Thoracic aorta (tissue), 2 donors: ENCODE data around the gene INMT. TPM values are rescaled to one million over a fixed set of nuclear protein-coding genes. Genes with fewer than 3 reads are reported as not detected.

ENCODE experiments used
- ATAC-seq: fragments of 150-250 bp; one replicate; pipeline ENCODE4 v1.8.0; 2017; ENCODE audit warnings: low read depth; ENCODE audit not compliant: insufficient number of reproducible peaks, low FRiP score
- DNase-seq: peaks from one replicate; pipeline ENCODE4 v3.0.0-alpha.2; 2020; ENCODE audit warnings: low spot score
- H3K27ac ChIP-seq, 2 donors: fragments of 200-600 bp; sonication (generic); 1 replicate in 1 of 2; 2 replicates in 1 of 2; pipeline ENCODE4 v1.5.1; 2016; ENCODE audit warnings: mild to moderate bottlenecking in 2 of 2, moderate library complexity in 2 of 2
- H3K27me3 ChIP-seq: fragments of 200-600 bp; sonication (generic); replicated peaks from 2 replicates; pipeline ENCODE4 v1.6.0; 2016; ENCODE audit warnings: mild to moderate bottlenecking; ENCODE audit not compliant: insufficient read depth
- H3K36me3 ChIP-seq: fragments of 200-600 bp; sonication (generic); one replicate; pipeline ENCODE4 v1.5.1; 2016
- H3K4me1 ChIP-seq, 2 donors: fragments of 200-600 bp; sonication (generic); 1 replicate in 1 of 2; 2 replicates in 1 of 2; pipeline versions ENCODE4 v1.5.1 to v1.6.0; 2016; ENCODE audit warnings: low read depth in 2 of 2, mild to moderate bottlenecking in 1 of 2; ENCODE audit not compliant: control insufficient read depth in 1 of 2
- H3K4me3 ChIP-seq: fragments of 200-600 bp; sonication (generic); 2 replicates; pipeline ENCODE4 v1.5.1; 2016; ENCODE audit warnings: mild to moderate bottlenecking
- H3K9me3 ChIP-seq: fragments of 200-600 bp; sonication (generic); 2 replicates; pipeline ENCODE4 v1.5.1; 2016
- total RNA-seq, 2 donors: library from RNA; depleted of rRNA; stranded (reverse); fragments of >200 nt; gene quantifications; one replicate each; pipeline versions ENCODE4 v1.1.0 to v1.2.3, GENCODE V29; 2016
- TF ChIP-seq, protein P1 (sequence below): fragments of 200-600 bp; sonication (generic); IDR thresholded peaks from one replicate; pipeline ENCODE4 v1.5.1; 2019; ENCODE audit warnings: antibody characterized with exemption

The INMT gene
- total RNA-seq, 2 donors from 2014 or later, result 137 to 243 TPM

- DNase-seq, result no peak
These were observed 12.4 kb downstream of the INMT start for GRCh38 chr7:30764030-30764975.

GRCh38 chr7:30765408-30765807 lies 13.5 kb downstream of the INMT start:
- peaks cover 49 to 73% of the 10 kb centered on the region in 2 donors for H3K4me1 ChIP-seq
- TF ChIP-seq, protein P1, sequence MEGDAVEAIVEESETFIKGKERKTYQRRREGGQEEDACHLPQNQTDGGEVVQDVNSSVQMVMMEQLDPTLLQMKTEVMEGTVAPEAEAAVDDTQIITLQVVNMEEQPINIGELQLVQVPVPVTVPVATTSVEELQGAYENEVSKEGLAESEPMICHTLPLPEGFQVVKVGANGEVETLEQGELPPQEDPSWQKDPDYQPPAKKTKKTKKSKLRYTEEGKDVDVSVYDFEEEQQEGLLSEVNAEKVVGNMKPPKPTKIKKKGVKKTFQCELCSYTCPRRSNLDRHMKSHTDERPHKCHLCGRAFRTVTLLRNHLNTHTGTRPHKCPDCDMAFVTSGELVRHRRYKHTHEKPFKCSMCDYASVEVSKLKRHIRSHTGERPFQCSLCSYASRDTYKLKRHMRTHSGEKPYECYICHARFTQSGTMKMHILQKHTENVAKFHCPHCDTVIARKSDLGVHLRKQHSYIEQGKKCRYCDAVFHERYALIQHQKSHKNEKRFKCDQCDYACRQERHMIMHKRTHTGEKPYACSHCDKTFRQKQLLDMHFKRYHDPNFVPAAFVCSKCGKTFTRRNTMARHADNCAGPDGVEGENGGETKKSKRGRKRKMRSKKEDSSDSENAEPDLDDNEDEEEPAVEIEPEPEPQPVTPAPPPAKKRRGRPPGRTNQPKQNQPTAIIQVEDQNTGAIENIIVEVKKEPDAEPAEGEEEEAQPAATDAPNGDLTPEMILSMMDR, result no peak
- no peaks in the 10 kb centered on the region for H3K9me3 ChIP-seq
- no peak overlapping the region for H3K4me3 ChIP-seq
- no peaks in the 10 kb centered on the region for H3K36me3 ChIP-seq
- ATAC-seq (no peak), DNase-seq (no peak)
- peak overlapping the region; percentile 68 to 76 for H3K27ac ChIP-seq
- H3K27me3 ChIP-seq, result no peaks in the 10 kb centered on the region

More at GRCh38 chr7:30764030-30764975, 12.4 kb downstream of the INMT start:
- Histone ChIP-seq H3K4me3 (peak overlapping the region; percentile 13), H3K27me3 (no peaks in the 10 kb centered on the region), H3K27ac (peak overlapping the region; percentile 76), H3K9me3 (no peaks in the 10 kb centered on the region), H3K36me3 (no peaks in the 10 kb centered on the region), H3K4me1 (peaks cover 49 to 82% of the 10 kb centered on the region in 2 donors)
- TF ChIP-seq, protein P1, result no peak
- ATAC-seq, result peak; percentile 85

DNA sequence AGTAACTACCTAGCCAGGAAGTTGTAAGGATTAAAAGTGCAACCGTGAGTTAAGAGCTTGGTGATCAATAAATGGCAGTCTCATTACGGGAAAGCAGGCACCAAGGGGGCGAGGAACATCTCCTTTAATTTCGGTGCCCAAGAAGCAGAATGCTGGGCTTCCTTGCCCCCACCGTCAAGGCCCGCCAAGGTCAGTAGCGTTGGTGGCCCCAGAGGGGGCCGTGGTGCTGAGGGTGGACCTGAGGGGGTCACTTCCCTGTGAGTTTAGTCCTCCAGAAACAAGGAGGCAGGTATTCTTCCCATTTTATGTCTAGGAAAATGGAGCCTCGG lies 18.9 kb downstream of the INMT start:
- H3K4me3 ChIP-seq, result peak overlapping the region; percentile 84
- peaks cover 7 to 46% of the 10 kb centered on the region in 2 donors for H3K4me1 ChIP-seq
- ATAC-seq, result no peak

GRCh38 chr7:30771174-30771879 lies 19.4 kb downstream of the INMT start, which contains the start of gene MINDY4:
MINDY4 (plus strand) TSS chr7:30771417; CDS start chr7:30771494, 77 bp downstream.
- H3K4me1 ChIP-seq, result peaks cover 7 to 41% of the 10 kb centered on the region in 2 donors
- ATAC-seq (peak; percentile 79), DNase-seq (no peak)
- peak within 1 kb of the TSS; percentile 87 for H3K27ac ChIP-seq
- no peaks in the 10 kb centered on the region for H3K27me3 ChIP-seq
- H3K36me3 ChIP-seq, result no peaks in the 10 kb centered on the region
- H3K4me3 ChIP-seq, result peak within 1 kb of the TSS; percentile 84
- TF ChIP-seq, protein P1, result no peak
- H3K9me3 ChIP-seq, result no peaks in the 10 kb centered on the region

More for the DNA sequence above, 18.9 kb downstream of the INMT start:
- no peak for DNase-seq
- Histone ChIP-seq H3K9me3 (no peaks in the 10 kb centered on the region), H3K36me3 (no peaks in the 10 kb centered on the region), H3K27me3 (no peaks in the 10 kb centered on the region), H3K27ac (peak overlapping the region; percentile 87)
- TF ChIP-seq, protein P1, result no peak

DNA sequence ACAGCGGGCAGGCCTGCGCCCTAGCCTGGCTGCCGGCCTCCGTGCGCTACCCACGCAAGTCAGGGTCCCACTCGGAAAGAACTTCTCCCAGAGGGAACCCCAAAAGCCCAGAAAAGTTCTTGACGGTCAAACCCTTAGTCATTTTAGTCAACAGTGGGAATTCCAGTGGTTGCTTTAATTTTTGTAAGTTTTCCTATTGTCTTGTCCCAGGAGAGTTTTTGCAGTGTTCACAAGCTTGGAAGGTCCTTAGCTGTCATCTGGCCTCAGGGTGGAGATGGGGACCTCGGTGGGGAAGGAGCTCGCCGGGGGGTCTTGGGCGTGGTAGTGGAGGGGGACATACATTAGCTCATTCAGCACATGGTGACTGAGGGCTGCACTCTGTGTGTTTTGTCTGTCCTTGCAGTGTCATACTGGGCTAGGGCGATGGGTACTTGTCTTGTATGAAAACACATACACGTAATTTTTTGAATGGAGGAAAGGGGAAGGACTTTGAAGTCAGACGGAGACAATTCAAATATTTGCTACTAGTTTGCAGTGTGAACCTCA lies 20.0 kb downstream of the INMT start:
- TF ChIP-seq, protein P1, result no peak
- Histone ChIP-seq H3K4me1 (peaks cover under 1 to 36% of the 10 kb centered on the region in 2 donors), H3K27me3 (no peaks in the 10 kb centered on the region), H3K27ac (peak overlapping the region; percentile 87), H3K9me3 (no peaks in the 10 kb centered on the region), H3K36me3 (no peaks in the 10 kb centered on the region), H3K4me3 (peak overlapping the region; percentile 84)
- DNase-seq, result no peak
- no peak for ATAC-seq
